ENCODE measurements around the gene MS4A6E. TPM values are rescaled to one million over a fixed set of nuclear protein-coding genes. Genes with fewer than 3 reads are reported as not detected.
"Not testable (repeated sequence)": the region's sequence is repeated elsewhere in the genome, so short reads cannot be mapped to it uniquely, and the experiment has no call there.

MS4A6E gene
- total and polyA plus RNA-seq, 2 experiments from 2014 or later, result not detected

DNA sequence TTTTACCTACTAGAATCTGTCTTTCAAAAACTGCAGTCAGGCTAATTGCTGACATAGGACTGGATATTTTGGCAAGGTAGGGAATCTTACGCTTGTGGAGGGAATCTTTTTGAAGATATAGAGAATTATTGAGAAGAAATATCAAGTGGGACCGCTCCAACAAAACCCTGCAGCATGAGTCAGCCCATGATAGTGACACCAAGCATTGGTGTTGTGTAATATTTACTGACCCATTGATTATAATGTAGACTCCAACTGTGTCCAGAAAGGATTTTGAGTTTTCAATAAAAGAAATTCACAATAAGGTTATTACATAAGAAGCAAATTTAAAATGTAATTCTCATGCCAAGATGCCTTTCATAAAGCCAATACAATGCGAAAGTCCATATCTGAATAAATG is 25.9 kb upstream of the MS4A6E start:
- ATAC-seq (no peak), DNase-seq (ENCODE audit: low spot score) (no peak)
- no peaks in the 10 kb centered on the region for H3K27me3 ChIP-seq (ENCODE audit: insufficient read depth)
- H3K36me3 ChIP-seq (ENCODE audit: insufficient read depth), result no peaks in the 10 kb centered on the region
- H3K9me3 Mint-ChIP-seq, result no peaks in the 10 kb centered on the region
- H2AFZ ChIP-seq, result no peak overlapping the region
- no peaks in the 10 kb centered on the region for H3F3A ChIP-seq (replicated peaks; ENCODE audit: low read depth)
- no peaks in the 10 kb centered on the region for H3K79me2 ChIP-seq (replicated peaks; ENCODE audit: insufficient read depth)
- TF ChIP-seq, protein P1, sequence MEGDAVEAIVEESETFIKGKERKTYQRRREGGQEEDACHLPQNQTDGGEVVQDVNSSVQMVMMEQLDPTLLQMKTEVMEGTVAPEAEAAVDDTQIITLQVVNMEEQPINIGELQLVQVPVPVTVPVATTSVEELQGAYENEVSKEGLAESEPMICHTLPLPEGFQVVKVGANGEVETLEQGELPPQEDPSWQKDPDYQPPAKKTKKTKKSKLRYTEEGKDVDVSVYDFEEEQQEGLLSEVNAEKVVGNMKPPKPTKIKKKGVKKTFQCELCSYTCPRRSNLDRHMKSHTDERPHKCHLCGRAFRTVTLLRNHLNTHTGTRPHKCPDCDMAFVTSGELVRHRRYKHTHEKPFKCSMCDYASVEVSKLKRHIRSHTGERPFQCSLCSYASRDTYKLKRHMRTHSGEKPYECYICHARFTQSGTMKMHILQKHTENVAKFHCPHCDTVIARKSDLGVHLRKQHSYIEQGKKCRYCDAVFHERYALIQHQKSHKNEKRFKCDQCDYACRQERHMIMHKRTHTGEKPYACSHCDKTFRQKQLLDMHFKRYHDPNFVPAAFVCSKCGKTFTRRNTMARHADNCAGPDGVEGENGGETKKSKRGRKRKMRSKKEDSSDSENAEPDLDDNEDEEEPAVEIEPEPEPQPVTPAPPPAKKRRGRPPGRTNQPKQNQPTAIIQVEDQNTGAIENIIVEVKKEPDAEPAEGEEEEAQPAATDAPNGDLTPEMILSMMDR (conservative IDR thresholded peaks at IDR 0.05; ENCODE audit: low read depth in 2 of 2), result no peak
- TF ChIP-seq EZH2phosphoT487 (IDR thresholded peaks at IDR 0.05; ENCODE audit: unreplicated experiment) (no peak), POLR2AphosphoS5 (IDR thresholded peaks at IDR 0.05; ENCODE audit: low read depth) (no peak), ZNF114 (CRISPR knock-in tag; IDR thresholded peaks at IDR 0.05) (no peak), ETS1 (IDR thresholded peaks at IDR 0.05) (no peak), ZNF331 (CRISPR knock-in tag; IDR thresholded peaks at IDR 0.05; ENCODE audit: low read depth) (no peak), CREB1 (CRISPR knock-in tag; IDR thresholded peaks at IDR 0.05; ENCODE audit: low read depth) (no peak), EZH2 (IDR thresholded peaks at IDR 0.05; ENCODE audit: low read depth, unreplicated experiment) (no peak), NANOG (IDR thresholded peaks at IDR 0.05; ENCODE audit: borderline replicate concordance) (no peak)
- TF ChIP-seq, protein P2, sequence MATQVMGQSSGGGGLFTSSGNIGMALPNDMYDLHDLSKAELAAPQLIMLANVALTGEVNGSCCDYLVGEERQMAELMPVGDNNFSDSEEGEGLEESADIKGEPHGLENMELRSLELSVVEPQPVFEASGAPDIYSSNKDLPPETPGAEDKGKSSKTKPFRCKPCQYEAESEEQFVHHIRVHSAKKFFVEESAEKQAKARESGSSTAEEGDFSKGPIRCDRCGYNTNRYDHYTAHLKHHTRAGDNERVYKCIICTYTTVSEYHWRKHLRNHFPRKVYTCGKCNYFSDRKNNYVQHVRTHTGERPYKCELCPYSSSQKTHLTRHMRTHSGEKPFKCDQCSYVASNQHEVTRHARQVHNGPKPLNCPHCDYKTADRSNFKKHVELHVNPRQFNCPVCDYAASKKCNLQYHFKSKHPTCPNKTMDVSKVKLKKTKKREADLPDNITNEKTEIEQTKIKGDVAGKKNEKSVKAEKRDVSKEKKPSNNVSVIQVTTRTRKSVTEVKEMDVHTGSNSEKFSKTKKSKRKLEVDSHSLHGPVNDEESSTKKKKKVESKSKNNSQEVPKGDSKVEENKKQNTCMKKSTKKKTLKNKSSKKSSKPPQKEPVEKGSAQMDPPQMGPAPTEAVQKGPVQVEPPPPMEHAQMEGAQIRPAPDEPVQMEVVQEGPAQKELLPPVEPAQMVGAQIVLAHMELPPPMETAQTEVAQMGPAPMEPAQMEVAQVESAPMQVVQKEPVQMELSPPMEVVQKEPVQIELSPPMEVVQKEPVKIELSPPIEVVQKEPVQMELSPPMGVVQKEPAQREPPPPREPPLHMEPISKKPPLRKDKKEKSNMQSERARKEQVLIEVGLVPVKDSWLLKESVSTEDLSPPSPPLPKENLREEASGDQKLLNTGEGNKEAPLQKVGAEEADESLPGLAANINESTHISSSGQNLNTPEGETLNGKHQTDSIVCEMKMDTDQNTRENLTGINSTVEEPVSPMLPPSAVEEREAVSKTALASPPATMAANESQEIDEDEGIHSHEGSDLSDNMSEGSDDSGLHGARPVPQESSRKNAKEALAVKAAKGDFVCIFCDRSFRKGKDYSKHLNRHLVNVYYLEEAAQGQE (IDR thresholded peaks at IDR 0.05; ENCODE audit: unreplicated experiment), result no peak
- H3K27me3 Mint-ChIP-seq (ENCODE audit: insufficient read depth, low read depth, poor library complexity), result no peaks in the 10 kb centered on the region
- no peaks in the 10 kb centered on the region for H3K36me3 Mint-ChIP-seq (ENCODE audit: low read depth)
- H3K4me2 ChIP-seq, result no peak overlapping the region
- no peaks in the 10 kb centered on the region for H3K9me2 ChIP-seq (ENCODE audit: insufficient read depth)
- no peak overlapping the region for H3K27ac Mint-ChIP-seq
- H3K27ac ChIP-seq (ENCODE audit: low read depth), result no peak overlapping the region
- no peaks in the 10 kb centered on the region for H4K20me1 ChIP-seq (replicated peaks; ENCODE audit: insufficient read depth)
- H3K4me1 ChIP-seq (ENCODE audit: insufficient read depth), result no peaks in the 10 kb centered on the region
- no peak overlapping the region for H3K4me3 Mint-ChIP-seq
- peaks cover 3% of the 10 kb centered on the region; the same call in 2 of the 3 replicates for H3K4me1 Mint-ChIP-seq
- no peak overlapping the region for H3K4me3 ChIP-seq

GRCh38 chr11:60301884-60302283 is 25.2 kb upstream of the MS4A6E start:
- H3K27ac ChIP-seq (ENCODE audit: low read depth); H3K79me2 ChIP-seq (replicated peaks; ENCODE audit: insufficient read depth); DNase-seq (ENCODE audit: low spot score); H3K27ac Mint-ChIP-seq; ATAC-seq; H3K27me3 Mint-ChIP-seq (ENCODE audit: insufficient read depth, low read depth, poor library complexity); H4K20me1 ChIP-seq (replicated peaks; ENCODE audit: insufficient read depth); H3K4me1 Mint-ChIP-seq; H3K4me3 ChIP-seq; H3F3A ChIP-seq (replicated peaks; ENCODE audit: low read depth); H3K4me2 ChIP-seq; H3K9me3 Mint-ChIP-seq; H3K9me2 ChIP-seq (ENCODE audit: insufficient read depth); H3K4me1 ChIP-seq (ENCODE audit: insufficient read depth); H3K4me3 Mint-ChIP-seq; H3K36me3 ChIP-seq (ENCODE audit: insufficient read depth); H3K27me3 ChIP-seq (ENCODE audit: insufficient read depth); H3K36me3 Mint-ChIP-seq (ENCODE audit: low read depth): not testable (repeated sequence)
- H2AFZ ChIP-seq, result 0 out of 2 replicates have a peak overlapping the region, but pooled peaks have one; percentile 38

Measured in GM23338 (cell line).